K562 (cell line): ENCODE results near the gene WDR31. TPM values are rescaled to one million over a fixed set of nuclear protein-coding genes. Genes with fewer than 3 reads are reported as not detected.
A peak's percentile ranks its signal among the peaks of the same experiment; 100 is the strongest.

Experiments used
- ATAC-seq: fragments of 200-7000 bp; cut with Tn5 transposase; 3 replicates; pipeline ENCODE4 v1.9.1; 2020; ENCODE audit warnings: moderate library complexity
- BruUV-seq: library from RNA; stranded (reverse); fragments of 400-500 nt; replicated peaks from 2 replicates; lab custom pipeline; 2021; lab: Mats Ljungman, UMichigan
- CTCF ChIA-PET: fragments of 300-600 bp; formaldehyde crosslinking; extraction: SDS; loops from one replicate; lab custom pipeline; 2021; ENCODE audit warnings: low intra/inter-chr PET ratio; lab: Yijun Ruan, JAX
- POLR2A ChIA-PET: fragments of 300-600, 350-650 bp; sonication (Branson Sonifier 250); formaldehyde crosslinking; extraction: SDS; loops from one replicate; lab custom pipeline; 2021; ENCODE audit warnings: antibody characterized with exemption, inconsistent platforms; lab: Yijun Ruan, JAX
- DNase-seq, 4 experiments: peaks; one replicate each; pipeline versions ENCODE4 v3.0.0 to v3.0.0-alpha.2; 2011 to 2018; ENCODE audit warnings: low spot score in 3 of 4, mixed read lengths in 3 of 4; ENCODE audit errors: extremely low read depth in 1 of 4
- FAIRE-seq: peaks from 2 replicates; lab custom pipeline; 2011; peaks lifted over from hg19 to GRCh38; lab: Jason Lieb, UNC
- H2AFZ ChIP-seq: 2 replicates; pipeline ENCODE4 v1.6.0; 2011; ENCODE audit warnings: low read depth, low read length, control low read depth, inconsistent platforms
- H3K27ac ChIP-seq: fragments of 200-600 bp; 3 replicates; pipeline ENCODE4 v1.8.0; 2011; ENCODE audit warnings: low read depth, mild to moderate bottlenecking, control low read depth, inconsistent platforms, low read length, moderate library complexity, mixed read lengths; ENCODE audit errors: extremely low read depth
- H3K27me3 ChIP-seq, 2 experiments: fragments of 300-600 bp in 1 of 2; 2 replicates in 1 of 2; 3 replicates in 1 of 2; pipeline versions ENCODE4 v1.6.0 to v1.8.0; 2011; ENCODE audit warnings: inconsistent platforms in 2 of 2, low read length in 2 of 2, mild to moderate bottlenecking in 1 of 2, mixed read lengths in 1 of 2, moderate library complexity in 1 of 2; ENCODE audit not compliant: control insufficient read depth in 2 of 2, insufficient read depth in 2 of 2
- H3K36me3 ChIP-seq: fragments of 300-600 bp; 3 replicates; pipeline ENCODE4 v1.8.0; 2011; ENCODE audit warnings: mild to moderate bottlenecking, low read length, inconsistent platforms; ENCODE audit not compliant: control insufficient read depth, insufficient read depth
- H3K4me1 ChIP-seq, 2 experiments: fragments of 200-600 bp in 1 of 2; replicated peaks in 1 of 2; 2 replicates in 1 of 2; 3 replicates in 1 of 2; pipeline versions ENCODE4 v1.5.1 to v1.8.0; 2011; ENCODE audit warnings: inconsistent platforms in 2 of 2, low read length in 2 of 2, mild to moderate bottlenecking in 1 of 2, mixed read lengths in 1 of 2, moderate library complexity in 1 of 2; ENCODE audit not compliant: control insufficient read depth in 2 of 2, insufficient read depth in 2 of 2
- H3K4me2 ChIP-seq: 2 replicates; pipeline ENCODE4 v1.6.1; 2011; ENCODE audit warnings: low read length, control low read depth, inconsistent platforms, mixed read lengths; ENCODE audit not compliant: insufficient read depth
- H3K4me3 ChIP-seq: fragments of 200-600 bp; sonication (generic), shearing (Covaris generic); 2 replicates; pipeline ENCODE4 v1.5.1; 2016; ENCODE audit warnings: control low read depth, inconsistent platforms
- H3K79me2 ChIP-seq: fragments of 200-600 bp; 3 replicates; pipeline ENCODE4 v1.8.0; 2011; ENCODE audit warnings: low read length, inconsistent platforms; ENCODE audit not compliant: control insufficient read depth, insufficient read depth
- H3K9ac ChIP-seq, 2 experiments: 2 replicates each; pipeline versions ENCODE4 v1.6.0 to v1.6.1; 2011; ENCODE audit warnings: low read depth in 2 of 2, low read length in 2 of 2, control low read depth in 1 of 2, inconsistent platforms in 1 of 2, mild to moderate bottlenecking in 1 of 2, mixed read lengths in 1 of 2; ENCODE audit not compliant: insufficient read depth in 1 of 2
- H3K9me1 ChIP-seq: one replicate; pipeline ENCODE4 v1.6.0; 2011; ENCODE audit warnings: inconsistent platforms, mild to moderate bottlenecking, low read length, moderate library complexity; ENCODE audit not compliant: control insufficient read depth, insufficient read depth
- H3K9me3 ChIP-seq: replicated peaks from 2 replicates; pipeline ENCODE4 v1.5.1; 2011; ENCODE audit warnings: low read depth, low read length, inconsistent platforms; ENCODE audit not compliant: control insufficient read depth, insufficient read depth
- H4K20me1 ChIP-seq: replicated peaks from 2 replicates; pipeline ENCODE4 v1.6.1; 2011; ENCODE audit warnings: low read length, inconsistent platforms, mixed read lengths; ENCODE audit not compliant: control insufficient read depth, insufficient read depth
- ATF3 ChIP-seq, 2 experiments: fragments of 450-650 bp in 1 of 2; sonication (generic) in 1 of 2; formaldehyde crosslinking in 1 of 2; IDR thresholded peaks in 1 of 2; conservative IDR thresholded peaks in 1 of 2; 2 replicates each; pipeline versions ENCODE4 v1.6.1 to v1.8.1; 2016 to 2023; ENCODE audit warnings: mild to moderate bottlenecking in 2 of 2, moderate library complexity in 2 of 2, inconsistent platforms in 1 of 2, missing genetic modification reagents in 1 of 2
- BDP1 ChIP-seq: IDR thresholded peaks from 3 replicates; pipeline ENCODE4 v1.6.1; 2011; ENCODE audit not compliant: insufficient read length, insufficient read depth
- CTBP1 ChIP-seq: fragments of 450-650 bp; IDR thresholded peaks from 2 replicates; pipeline ENCODE4 v1.6.1; 2016; ENCODE audit warnings: borderline replicate concordance
- ETS1 ChIP-seq: conservative IDR thresholded peaks from 2 replicates; pipeline ENCODE4 v1.6.1; 2011; ENCODE audit warnings: low read depth, mild to moderate bottlenecking, low read length; ENCODE audit not compliant: control insufficient read depth
- ETV1 ChIP-seq: fragments of 450-650 bp; conservative IDR thresholded peaks from 2 replicates; pipeline ENCODE4 v1.6.1; 2016; ENCODE audit warnings: missing genetic modification characterization, control low read depth, low read depth, missing compliant biosample characterization
- HNRNPLL ChIP-seq: fragments of 200-400 bp; formaldehyde crosslinking; IDR thresholded peaks from 2 replicates; pipeline ENCODE4 v1.6.1; 2017; ENCODE audit warnings: low read length, low read depth, mild to moderate bottlenecking; ENCODE audit not compliant: poor library complexity, severe bottlenecking
- ILF3 ChIP-seq: fragments of 450-650 bp; IDR thresholded peaks from 2 replicates; pipeline ENCODE4 v1.6.1; 2018; ENCODE audit warnings: antibody characterized with exemption, mild to moderate bottlenecking, moderate library complexity, borderline replicate concordance
- MAFK ChIP-seq: IDR thresholded peaks from 2 replicates; pipeline ENCODE4 v1.6.1; 2011; ENCODE audit warnings: low read length, improper control_type of control experiment
- MEF2A ChIP-seq: IDR thresholded peaks from 2 replicates; pipeline ENCODE4 v1.6.1; 2011; ENCODE audit warnings: low read depth, mild to moderate bottlenecking, low read length, moderate library complexity; ENCODE audit not compliant: control insufficient read depth
- NFE2 ChIP-seq: IDR thresholded peaks from 2 replicates; pipeline ENCODE4 v1.6.1; 2014; ENCODE audit warnings: antibody characterized with exemption, low read depth
- NFE2L1 ChIP-seq: fragments of 450-650 bp; IDR thresholded peaks from 2 replicates; pipeline ENCODE4 v1.6.1; 2016; ENCODE audit warnings: missing genetic modification characterization, low read depth, mild to moderate bottlenecking, missing compliant biosample characterization, moderate library complexity, borderline replicate concordance
- PREB ChIP-seq: sonication (generic); formaldehyde crosslinking; IDR thresholded peaks from 2 replicates; pipeline ENCODE4 v1.8.1; 2023; ENCODE audit warnings: mild to moderate bottlenecking, missing genetic modification reagents
- RBFOX2 ChIP-seq: fragments of 200-400 bp; formaldehyde crosslinking; IDR thresholded peaks from 2 replicates; pipeline ENCODE4 v1.6.1; 2017; ENCODE audit warnings: low read depth, mild to moderate bottlenecking, low read length, moderate library complexity
- SIX5 ChIP-seq, 2 experiments: IDR thresholded peaks; 2 replicates each; pipeline ENCODE4 v1.6.1; 2011; ENCODE audit warnings: low read length in 2 of 2, borderline replicate concordance in 1 of 2, low read depth in 1 of 2, mild to moderate bottlenecking in 1 of 2, moderate library complexity in 1 of 2; ENCODE audit not compliant: insufficient read depth in 1 of 2
- SMAD4 ChIP-seq: fragments of 250-450 bp; sonication (Bioruptor Pico); conservative IDR thresholded peaks from 2 replicates; pipeline ENCODE4 v1.8.0; 2021; ENCODE audit warnings: inconsistent platforms, mild to moderate bottlenecking, moderate library complexity
- SPI1 ChIP-seq: IDR thresholded peaks from 2 replicates; pipeline ENCODE4 v1.6.1; 2011; ENCODE audit warnings: low read depth, low read length, control low read depth, borderline replicate concordance
- SRF ChIP-seq, 2 experiments: fragments of 250-450, 450-650 bp in 1 of 2; sonication (Bioruptor Pico) in 1 of 2; sonication (generic) in 1 of 2; formaldehyde crosslinking; IDR thresholded peaks; 2 replicates each; pipeline versions ENCODE4 v1.5.0 to v1.5.1; 2020 to 2022; ENCODE audit warnings: mild to moderate bottlenecking in 1 of 2, missing genetic modification reagents in 1 of 2
- ZNF586 ChIP-seq: fragments of 450-650 bp; formaldehyde crosslinking; conservative IDR thresholded peaks from 2 replicates; pipeline ENCODE4 v1.4.0; 2020; ENCODE audit warnings: mild to moderate bottlenecking, moderate library complexity
- ZNF668 ChIP-seq: fragments of 250-450 bp; sonication (Bioruptor Pico); IDR thresholded peaks from 2 replicates; pipeline ENCODE4 v1.8.0; 2022; ENCODE audit warnings: mild to moderate bottlenecking, inconsistent platforms
- WGBS: fragments of 100-300 bp; shearing (Covaris generic); methylation state at CpG from one replicate; pipeline ENCODE4 v1.1.6; 2016; ENCODE audit warnings: low coverage, mixed read lengths; ENCODE audit not compliant: insufficient coverage; ENCODE audit errors: missing lambda C conversion rate; 5-methylcytosine and 5-hydroxymethylcytosine counted together
- in situ Hi-C: fragments of 300-500 bp; cut with MboI; formaldehyde crosslinking; loops from 4 replicates; pipeline ENCODE4 v1.15.0; 2018; ENCODE audit warnings: inconsistent platforms, mixed read lengths
- intact Hi-C: fragments of 100-400 bp; cut with micrococcal nuclease; formaldehyde crosslinking; loops from 2 replicates; pipeline ENCODE4 v1.14.2; 2022
- polyA plus RNA-seq, 8 experiments: library from polyadenylated mRNA; depleted of rRNA in 4 of 8; stranded (reverse) in 5 of 8; unstranded in 3 of 8; fragments of >200 nt; fragmentation: Nextera tagmentation in 2 of 8; fragmentation: Illumina TruSeq in 1 of 8; extraction: Ambion mirVana in 2 of 8; extraction: Trizol in 1 of 8; gene quantifications; 2 replicates each; pipeline versions ENCODE4 v1.2.1 to v1.2.3, GENCODE V29; 2011 to 2014; ENCODE audit warnings: inconsistent platforms in 1 of 8, missing spikeins in 1 of 8
- total RNA-seq, 7 experiments: library from RNA; depleted of rRNA in 6 of 7; stranded (reverse); fragments of >200 nt in 6 of 7; fragmentation: Illumina TruSeq in 2 of 7; extraction: Trizol in 2 of 7; gene quantifications; 2 replicates each; pipeline versions ENCODE4 v1.2.1 to v1.2.3, GENCODE V29; 2011 to 2021; ENCODE audit warnings: low replicate concordance in 1 of 7

WDR31 gene
- total and polyA plus RNA-seq, 9 of the 15 experiments (the other 6 are each of a cell fraction or from before 2014, with no cell fraction given), result 0.35 to 1.8 (median 0.95) TPM

- Histone ChIP-seq H3K36me3 (no peaks in the 10 kb centered on the region), H3K79me2 (no peaks in the 10 kb centered on the region), H3K9ac (no peak overlapping the region), H3K9me1 (no peaks in the 10 kb centered on the region), H3K27ac (no peak overlapping the region), H3K9me3 (no peaks in the 10 kb centered on the region), H3K4me3 (no peak overlapping the region), H4K20me1 (no peaks in the 10 kb centered on the region), H3K27me3 (peaks cover 2 to 13% of the 10 kb centered on the region in 2 experiments; a peak in 2 of 5 replicates), H3K4me1 (peaks cover 3 to 10% of the 10 kb centered on the region in 2 experiments; a peak in 3 of 5 replicates), H2AFZ (no peak overlapping the region), H3K4me2 (no peak overlapping the region)
- intact Hi-C loops (no loop called here), in situ Hi-C loops (no loop called here)
- POLR2A ChIA-PET, result interaction anchor here (0.6 to 2.2 kb wide), 7 partner anchors 9 to 131 kb away, joined by 3 to 22 read pairs (median 5); partner anchors contain the start of genes C9orf43, FKBP15, POLE3 and SLC31A1
- no TSS peak for BruUV-seq
- WGBS, result 0% methylated on average over 1 of the region's 1 CpG
- peak in 1 of 4 experiments; percentile 30 for DNase-seq
- peak; percentile 71 for ATAC-seq
- peak; percentile 37 for FAIRE-seq
- CTCF ChIA-PET, result no interaction called here
- TF ChIP-seq NFE2L1 (tag) (peak; percentile 65; the same call in 1 of the 2 replicates), MEF2A (no peak), ETV1 (tag) (no peak), SRF (CRISPR knock-in tag; IDR thresholded peaks at IDR 0.05) (no peak), ZNF668 (no peak), CTBP1 (peak; percentile 26; the same call in 1 of the 2 replicates), HNRNPLL (no peak), MAFK (peak; percentile 48; the same call in 1 of the 2 replicates), PREB (no peak), SIX5 (IDR thresholded peaks at IDR 0.05; ENCODE audit: borderline replicate concordance in 1 of 2, insufficient read depth in 1 of 2, low read depth in 1 of 2, low read length in 2 of 2) (no peak), SPI1 (0 out of 2 replicates have a peak, but pooled peaks have one; percentile 19), ETS1 (no peak), BDP1 (no peak), NFE2 (peak; percentile 83), SMAD4 (no peak), RBFOX2 (no peak), ILF3 (no peak), ATF3 (IDR thresholded peaks at IDR 0.05) (peak; percentile 32; the same call in 1 of the 2 replicates), ATF3 (CRISPR knock-in tag; conservative IDR thresholded peaks at IDR 0.05) (no peak), ZNF586 (CRISPR knock-in tag) (no peak)
These were observed 12.3 kb upstream of the WDR31 start for GRCh38 chr9:113352411-113352810.
